ENCODE measurements around the gene TTYH2. TPM values are rescaled to one million over a fixed set of nuclear protein-coding genes. Genes with fewer than 3 reads are reported as not detected.
A peak's percentile ranks its signal among the peaks of the same experiment; 100 is the strongest.

The TTYH2 gene
- polyA plus RNA-seq, 3 donors = 12.3 to 57.4 (median 18.7) TPM

DNA sequence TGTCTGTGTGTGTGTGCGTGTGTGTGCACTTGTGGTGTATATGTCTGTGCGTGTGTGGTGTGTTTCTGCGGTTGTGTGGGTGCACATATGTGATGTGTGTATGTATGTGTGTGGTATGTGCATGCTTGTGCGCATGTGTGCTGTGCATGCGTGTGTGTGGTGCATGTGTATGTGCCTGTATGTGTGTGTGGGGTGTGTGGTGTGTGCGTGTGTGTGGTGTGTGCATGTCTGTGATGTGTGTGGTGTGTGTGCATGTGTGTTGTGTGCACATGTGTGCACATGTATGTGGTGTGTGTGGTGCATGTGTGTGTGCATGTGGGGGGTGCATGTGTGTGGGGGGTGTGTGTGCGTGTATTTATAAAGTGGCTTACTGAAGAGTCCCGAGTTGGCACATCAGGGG lies 37.7 kb downstream of the TTYH2 start:
- H3K9me3 ChIP-seq (replicated peaks in 1 of 2; ENCODE audit: control insufficient read depth in 1 of 2, insufficient read depth in 1 of 2, low read length in 2 of 2) = no peaks in the 10 kb centered on the region
- Mint-ChIP-seq H3K36me3 (peaks cover 65 to 88% of the 10 kb centered on the region in 2 donors), H3K4me1 (peaks cover 6% of the 10 kb centered on the region), H3K27me3 (ENCODE audit: low read depth in 3 of 3) (no peaks in the 10 kb centered on the region), H3K9me3 (no peaks in the 10 kb centered on the region), H3K27ac (no peak overlapping the region), H3K4me3 (no peak overlapping the region)
- H3K4me2 ChIP-seq (replicated peaks; ENCODE audit: extremely low read depth, low read length, poor library complexity, severe bottlenecking) = no peak overlapping the region
- H3K27ac ChIP-seq (ENCODE audit: low read depth in 1 of 2, low read length in 2 of 2) = no peak overlapping the region
- intact Hi-C loops (cut with micrococcal nuclease) = no loop called here
- no peaks in the 10 kb centered on the region for H4K20me1 ChIP-seq (ENCODE audit: insufficient read depth, low read length)
- 96% methylated on average over 7 of the region's 8 CpGs for WGBS (ENCODE audit: insufficient coverage)
- H3K4me1 ChIP-seq (ENCODE audit: control insufficient read depth in 1 of 2, insufficient read depth in 2 of 2, low read length in 2 of 2) = peaks cover 3 to 4% of the 10 kb centered on the region in 2 donors
- H3K4me3 ChIP-seq (replicated peaks in 1 of 3; ENCODE audit: low read depth in 2 of 3, low read length in 3 of 3) = no peak overlapping the region
- H3K27me3 ChIP-seq (ENCODE audit: control insufficient read depth in 2 of 2, insufficient read depth in 2 of 2, low read length in 2 of 2) = no peaks in the 10 kb centered on the region
- no peak overlapping the region for H2AFZ ChIP-seq (ENCODE audit: insufficient read depth, low read depth, low read length, poor library complexity, severe bottlenecking)
- no peak overlapping the region for H3K9ac ChIP-seq (ENCODE audit: insufficient read depth, low read length, poor library complexity, severe bottlenecking)
- DNase-seq = no peak
- peaks cover 58 to 88% of the 10 kb centered on the region in 2 donors for H3K36me3 ChIP-seq (replicated peaks in 1 of 2; ENCODE audit: control insufficient read depth in 1 of 2, insufficient read depth in 2 of 2, low read length in 2 of 2)
- TF ChIP-seq, protein P1, sequence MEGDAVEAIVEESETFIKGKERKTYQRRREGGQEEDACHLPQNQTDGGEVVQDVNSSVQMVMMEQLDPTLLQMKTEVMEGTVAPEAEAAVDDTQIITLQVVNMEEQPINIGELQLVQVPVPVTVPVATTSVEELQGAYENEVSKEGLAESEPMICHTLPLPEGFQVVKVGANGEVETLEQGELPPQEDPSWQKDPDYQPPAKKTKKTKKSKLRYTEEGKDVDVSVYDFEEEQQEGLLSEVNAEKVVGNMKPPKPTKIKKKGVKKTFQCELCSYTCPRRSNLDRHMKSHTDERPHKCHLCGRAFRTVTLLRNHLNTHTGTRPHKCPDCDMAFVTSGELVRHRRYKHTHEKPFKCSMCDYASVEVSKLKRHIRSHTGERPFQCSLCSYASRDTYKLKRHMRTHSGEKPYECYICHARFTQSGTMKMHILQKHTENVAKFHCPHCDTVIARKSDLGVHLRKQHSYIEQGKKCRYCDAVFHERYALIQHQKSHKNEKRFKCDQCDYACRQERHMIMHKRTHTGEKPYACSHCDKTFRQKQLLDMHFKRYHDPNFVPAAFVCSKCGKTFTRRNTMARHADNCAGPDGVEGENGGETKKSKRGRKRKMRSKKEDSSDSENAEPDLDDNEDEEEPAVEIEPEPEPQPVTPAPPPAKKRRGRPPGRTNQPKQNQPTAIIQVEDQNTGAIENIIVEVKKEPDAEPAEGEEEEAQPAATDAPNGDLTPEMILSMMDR (IDR thresholded peaks at IDR 0.05) = no peak
- no peaks in the 10 kb centered on the region for H3K79me2 ChIP-seq (ENCODE audit: insufficient read depth, low read length)

DNA sequence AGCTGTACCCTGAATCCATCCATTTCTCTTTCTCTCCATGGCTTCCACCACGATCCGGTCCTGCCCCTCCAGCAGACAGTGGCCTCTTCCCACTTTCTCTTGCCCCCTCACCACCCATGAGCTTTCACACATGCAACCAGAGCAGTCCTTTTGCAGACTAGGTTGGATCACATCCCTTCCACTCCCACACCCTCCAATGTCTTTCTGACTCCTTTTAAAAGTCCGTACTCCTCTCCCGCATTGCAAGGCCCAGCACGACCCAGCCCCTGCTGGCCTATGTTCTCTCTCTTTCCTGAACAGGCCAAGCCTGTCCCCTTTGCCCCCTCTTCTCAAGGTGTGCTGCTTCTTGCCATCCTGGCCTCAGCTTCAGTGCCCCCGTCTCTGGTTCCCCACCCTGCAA lies 38.2 kb downstream of the TTYH2 start:
- Histone ChIP-seq H2AFZ (ENCODE audit: insufficient read depth, low read depth, low read length, poor library complexity, severe bottlenecking) (no peak overlapping the region), H3K27me3 (ENCODE audit: control insufficient read depth in 2 of 2, insufficient read depth in 2 of 2, low read length in 2 of 2) (no peaks in the 10 kb centered on the region), H3K4me1 (ENCODE audit: control insufficient read depth in 1 of 2, insufficient read depth in 2 of 2, low read length in 2 of 2) (no peaks in the 10 kb centered on the region), H3K27ac (ENCODE audit: low read depth in 1 of 2, low read length in 2 of 2) (no peak overlapping the region), H3K79me2 (ENCODE audit: insufficient read depth, low read length) (no peaks in the 10 kb centered on the region), H3K9ac (ENCODE audit: insufficient read depth, low read length, poor library complexity, severe bottlenecking) (no peak overlapping the region), H3K9me3 (replicated peaks in 1 of 2; ENCODE audit: control insufficient read depth in 1 of 2, insufficient read depth in 1 of 2, low read length in 2 of 2) (no peaks in the 10 kb centered on the region), H3K4me3 (replicated peaks in 1 of 3; ENCODE audit: low read depth in 2 of 3, low read length in 3 of 3) (no peak overlapping the region), H4K20me1 (ENCODE audit: insufficient read depth, low read length) (no peaks in the 10 kb centered on the region), H3K4me2 (replicated peaks; ENCODE audit: extremely low read depth, low read length, poor library complexity, severe bottlenecking) (no peak overlapping the region), H3K36me3 (replicated peaks in 1 of 2; ENCODE audit: control insufficient read depth in 1 of 2, insufficient read depth in 2 of 2, low read length in 2 of 2) (peaks cover 59 to 93% of the 10 kb centered on the region in 2 donors)
- peaks cover under 1% of the 10 kb centered on the region for H3K4me1 Mint-ChIP-seq
- intact Hi-C loops (cut with micrococcal nuclease) = no loop called here
- no peaks in the 10 kb centered on the region for H3K27me3 Mint-ChIP-seq (ENCODE audit: low read depth in 3 of 3)
- TF ChIP-seq, protein P1 (IDR thresholded peaks at IDR 0.05) = no peak
- H3K27ac Mint-ChIP-seq = peak overlapping the region in 1 of 7 donors; percentile 11
- H3K36me3 Mint-ChIP-seq = peaks cover 66 to 87% of the 10 kb centered on the region in 2 donors
- H3K4me3 Mint-ChIP-seq = no peak overlapping the region
- 98% methylated on average over 6 of the region's 6 CpGs for WGBS (ENCODE audit: insufficient coverage)
- no peaks in the 10 kb centered on the region for H3K9me3 Mint-ChIP-seq
- no peak for DNase-seq
